Karpas-422 (cell line): ENCODE results near the gene CREB5. TPM values are rescaled to one million over a fixed set of nuclear protein-coding genes. Genes with fewer than 3 reads are reported as not detected.

Source experiments
- DNase-seq: peaks from one replicate; pipeline ENCODE4 v3.0.0-alpha.2; 2015
- H2AFZ ChIP-seq: fragments of 200-600 bp; sonication (generic); 2 replicates; pipeline ENCODE4 v1.6.1; 2014; ENCODE audit warnings: antibody characterized with exemption, low read length, mixed read lengths
- H3K27ac ChIP-seq: fragments of 200-600 bp; sonication (generic); 2 replicates; pipeline ENCODE4 v1.5.1; 2014; ENCODE audit warnings: mild to moderate bottlenecking, low read length, moderate library complexity
- H3K27me3 ChIP-seq: fragments of 200-600 bp; sonication (generic); 2 replicates; pipeline ENCODE4 v1.6.1; 2014; ENCODE audit warnings: low read length, mixed read lengths
- H3K36me3 ChIP-seq: fragments of 200-600 bp; sonication (generic); 2 replicates; pipeline ENCODE4 v1.6.1; 2014; ENCODE audit warnings: low read length, mixed read lengths; ENCODE audit not compliant: insufficient read depth
- H3K4me1 ChIP-seq: fragments of 200-600 bp; sonication (generic); 2 replicates; pipeline ENCODE4 v1.6.1; 2014; ENCODE audit warnings: mild to moderate bottlenecking, low read length, mixed read lengths
- H3K4me2 ChIP-seq: fragments of 200-600 bp; sonication (generic); 2 replicates; pipeline ENCODE4 v1.6.1; 2014; ENCODE audit warnings: low read length, low read depth, mild to moderate bottlenecking; ENCODE audit not compliant: poor library complexity, severe bottlenecking
- H3K4me3 ChIP-seq: fragments of 200-600 bp; sonication (generic); 2 replicates; pipeline ENCODE4 v1.5.1; 2014; ENCODE audit warnings: mild to moderate bottlenecking, antibody characterized with exemption, low read length, mixed read lengths
- H3K79me2 ChIP-seq: fragments of 200-600 bp; sonication (generic); 2 replicates; pipeline ENCODE4 v1.6.1; 2014; ENCODE audit warnings: mild to moderate bottlenecking, low read length, mixed read lengths
- H3K9ac ChIP-seq: fragments of 200-600 bp; sonication (generic); 2 replicates; pipeline ENCODE4 v1.6.0; 2014; ENCODE audit warnings: low read length
- H3K9me2 ChIP-seq: fragments of 200-600 bp; sonication (generic), shearing (Covaris generic); replicated peaks from 2 replicates; pipeline ENCODE4 v1.6.0; 2014; ENCODE audit warnings: mild to moderate bottlenecking, low read length, moderate library complexity; ENCODE audit not compliant: insufficient read depth
- H3K9me3 ChIP-seq: fragments of 300-700, 200-600 bp; sonication (generic); 2 replicates; pipeline ENCODE4 v1.6.1; 2014; ENCODE audit warnings: low read length, mixed read lengths
- H4K20me1 ChIP-seq: fragments of 200-600 bp; sonication (generic); 2 replicates; pipeline ENCODE4 v1.6.1; 2014; ENCODE audit warnings: mild to moderate bottlenecking, antibody characterized with exemption, low read length, low read depth; ENCODE audit not compliant: insufficient read depth
- total RNA-seq: library from RNA; depleted of rRNA; stranded (reverse); fragments of >200 nt; shearing (Covaris generic); gene quantifications from 2 replicates; pipeline ENCODE4 v1.2.3, GENCODE V29; 2014; ENCODE audit warnings: low replicate concordance

Gene CREB5
- total RNA-seq, 1 experiment from 2014 or later = 52.1 TPM

DNA sequence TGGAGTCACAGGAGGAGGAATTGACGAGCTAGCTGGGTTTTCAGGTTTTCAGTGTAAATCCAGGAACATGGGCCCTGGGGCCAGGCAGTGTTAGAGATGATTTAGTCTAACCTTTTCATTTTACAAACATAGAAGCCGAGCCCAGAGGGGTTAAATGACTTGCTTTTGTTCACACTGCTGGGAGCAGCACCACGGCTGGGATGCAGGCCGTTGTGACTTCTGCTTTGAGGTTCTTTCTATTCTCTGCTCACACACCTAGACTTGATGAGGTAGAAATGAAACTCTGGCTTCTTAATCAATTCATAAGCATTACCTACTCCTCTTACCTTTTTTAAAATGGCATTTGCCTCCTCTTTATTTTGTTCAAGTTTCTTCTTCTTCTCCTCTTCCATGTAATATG is 36.4 kb downstream of the CREB5 start:
- DNase-seq = no peak
- Histone ChIP-seq H3K27me3 (no peaks in the 10 kb centered on the region), H3K9ac (no peak overlapping the region), H3K9me3 (no peaks in the 10 kb centered on the region), H3K4me3 (no peak overlapping the region), H4K20me1 (no peaks in the 10 kb centered on the region), H3K27ac (no peak overlapping the region), H3K9me2 (no peaks in the 10 kb centered on the region), H3K36me3 (no peaks in the 10 kb centered on the region), H3K79me2 (no peaks in the 10 kb centered on the region), H3K4me1 (no peaks in the 10 kb centered on the region), H2AFZ (no peak overlapping the region), H3K4me2 (no peak overlapping the region)

DNA sequence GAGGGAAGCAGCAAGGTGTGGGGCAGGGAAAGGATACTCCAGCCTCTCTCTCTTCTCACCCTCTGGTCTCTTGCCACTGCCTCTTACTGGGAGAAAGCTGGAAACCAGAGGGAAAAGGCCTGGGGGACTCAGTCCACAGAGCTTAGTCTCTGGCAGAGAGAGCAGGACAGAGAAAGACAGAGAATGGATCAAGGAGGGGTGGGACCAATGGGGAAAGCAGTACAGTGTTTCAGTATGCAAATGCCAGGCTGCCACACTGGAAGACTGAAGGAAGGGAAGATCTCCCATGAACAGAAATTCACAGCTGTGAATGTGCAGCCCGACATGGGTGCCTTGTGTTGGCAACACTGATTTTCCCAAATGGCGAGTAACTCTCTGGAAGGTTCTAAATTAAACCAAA is 40.4 kb downstream of the CREB5 start:
- Histone ChIP-seq H3K9ac (no peak overlapping the region), H3K4me3 (no peak overlapping the region), H3K79me2 (no peaks in the 10 kb centered on the region), H3K4me1 (no peaks in the 10 kb centered on the region), H4K20me1 (no peaks in the 10 kb centered on the region), H3K9me2 (no peaks in the 10 kb centered on the region), H2AFZ (no peak overlapping the region), H3K27me3 (no peaks in the 10 kb centered on the region), H3K27ac (no peak overlapping the region), H3K36me3 (no peaks in the 10 kb centered on the region), H3K4me2 (no peak overlapping the region), H3K9me3 (no peaks in the 10 kb centered on the region)
- no peak for DNase-seq

DNA sequence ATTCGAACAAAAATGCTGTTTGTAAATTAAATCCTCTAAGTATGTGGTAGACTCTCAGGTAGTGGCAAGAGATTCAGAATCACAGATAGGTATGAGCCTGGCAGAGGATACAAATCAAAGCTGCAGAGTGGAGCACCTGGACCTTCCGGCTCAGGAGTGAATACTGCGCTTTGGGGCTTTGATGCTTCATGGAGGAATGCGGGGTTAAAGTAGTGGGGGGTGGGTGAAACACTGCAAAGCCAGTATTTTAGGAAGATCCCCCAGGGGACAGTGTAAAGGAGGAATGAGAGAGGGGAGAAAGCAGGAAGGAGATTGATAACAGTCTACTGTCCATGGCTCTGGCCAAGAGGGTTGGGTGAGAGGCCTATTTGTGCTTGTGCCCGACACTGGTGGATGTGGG is 43.2 kb downstream of the CREB5 start:
- H3K9me3 ChIP-seq = no peaks in the 10 kb centered on the region
- no peaks in the 10 kb centered on the region for H3K36me3 ChIP-seq
- H3K4me3 ChIP-seq = no peak overlapping the region
- H2AFZ ChIP-seq = no peak overlapping the region
- H3K9me2 ChIP-seq = no peaks in the 10 kb centered on the region
- no peaks in the 10 kb centered on the region for H3K79me2 ChIP-seq
- no peaks in the 10 kb centered on the region for H3K4me1 ChIP-seq
- no peak overlapping the region for H3K27ac ChIP-seq
- H3K9ac ChIP-seq = no peak overlapping the region
- no peak for DNase-seq
- no peak overlapping the region for H3K4me2 ChIP-seq
- H3K27me3 ChIP-seq = no peaks in the 10 kb centered on the region
- no peaks in the 10 kb centered on the region for H4K20me1 ChIP-seq

DNA sequence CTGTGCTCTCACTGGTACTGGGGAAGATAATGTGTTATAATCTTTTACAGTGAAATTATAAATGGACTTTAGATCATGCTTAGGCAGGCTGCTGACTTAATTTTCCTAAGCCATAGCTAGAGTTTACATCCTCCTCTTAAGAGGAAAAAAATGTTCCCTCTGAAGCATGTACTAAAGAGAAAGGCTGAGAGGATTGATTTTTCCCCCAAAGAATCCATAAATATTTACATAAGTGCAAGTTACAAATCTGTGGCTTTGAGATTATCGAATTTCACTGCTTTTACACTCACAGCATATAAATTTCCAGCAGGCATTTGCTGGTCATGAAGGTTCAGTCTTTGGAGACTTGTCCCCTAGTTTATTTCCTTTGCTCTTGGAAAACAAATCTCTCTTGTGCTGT is 43.7 kb downstream of the CREB5 start:
- no peaks in the 10 kb centered on the region for H3K4me1 ChIP-seq
- H3K9me3 ChIP-seq = no peaks in the 10 kb centered on the region
- no peaks in the 10 kb centered on the region for H3K27me3 ChIP-seq
- H4K20me1 ChIP-seq = no peaks in the 10 kb centered on the region
- no peak overlapping the region for H3K9ac ChIP-seq
- no peaks in the 10 kb centered on the region for H3K36me3 ChIP-seq
- H3K4me2 ChIP-seq = no peak overlapping the region
- no peak for DNase-seq
- H3K4me3 ChIP-seq = no peak overlapping the region
- no peaks in the 10 kb centered on the region for H3K79me2 ChIP-seq
- no peak overlapping the region for H3K27ac ChIP-seq
- H2AFZ ChIP-seq = no peak overlapping the region
- no peaks in the 10 kb centered on the region for H3K9me2 ChIP-seq

DNA sequence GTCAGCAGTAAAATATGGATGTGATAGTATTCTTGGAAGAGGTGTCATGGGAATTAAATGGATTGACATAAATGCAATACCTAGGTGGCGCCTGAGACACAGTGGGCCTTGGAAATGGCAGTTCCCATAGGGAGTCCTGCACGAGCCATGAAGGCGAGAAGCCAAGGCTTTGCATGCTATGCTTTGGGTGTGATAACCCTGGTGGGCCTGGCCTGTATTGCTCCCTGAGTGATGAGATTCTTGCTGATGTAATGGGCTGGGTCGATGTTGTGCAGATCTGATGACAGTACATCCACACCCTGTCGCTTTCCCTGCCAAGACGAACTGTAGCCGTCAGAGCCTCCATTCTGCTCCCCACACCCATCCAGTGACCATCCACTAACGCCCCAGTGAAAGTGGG is 46.4 kb downstream of the CREB5 start:
- no peak overlapping the region for H3K4me2 ChIP-seq
- H3K9me2 ChIP-seq = no peaks in the 10 kb centered on the region
- H3K4me1 ChIP-seq = no peaks in the 10 kb centered on the region
- no peaks in the 10 kb centered on the region for H4K20me1 ChIP-seq
- H3K79me2 ChIP-seq = no peaks in the 10 kb centered on the region
- H3K9ac ChIP-seq = no peak overlapping the region
- no peaks in the 10 kb centered on the region for H3K36me3 ChIP-seq
- no peak overlapping the region for H3K27ac ChIP-seq
- H3K27me3 ChIP-seq = no peaks in the 10 kb centered on the region
- no peak for DNase-seq
- H3K9me3 ChIP-seq = no peaks in the 10 kb centered on the region
- H3K4me3 ChIP-seq = no peak overlapping the region
- H2AFZ ChIP-seq = no peak overlapping the region

DNA sequence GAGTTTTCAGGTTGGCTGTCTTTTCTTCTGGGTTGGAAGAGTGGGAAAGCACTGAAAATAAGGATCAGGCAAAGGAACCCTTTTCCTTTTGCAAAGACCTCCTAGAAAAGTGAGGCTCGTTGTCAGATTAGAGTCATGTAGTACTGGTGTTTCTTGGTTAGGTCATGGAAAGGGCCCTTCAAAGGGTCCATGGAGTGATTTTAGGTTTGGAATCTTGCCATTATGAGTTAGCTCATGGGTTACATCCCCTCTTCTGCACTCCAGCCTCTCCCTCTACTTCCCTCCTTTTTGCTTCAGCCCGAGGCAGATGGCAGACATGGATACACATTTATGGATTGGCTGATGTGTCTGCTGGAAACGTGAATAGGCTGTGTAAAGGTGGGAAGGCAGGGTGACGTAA is 47.0 kb downstream of the CREB5 start:
- no peak overlapping the region for H3K4me3 ChIP-seq
- no peak for DNase-seq
- H4K20me1 ChIP-seq = no peaks in the 10 kb centered on the region
- H3K27ac ChIP-seq = no peak overlapping the region
- H3K9me2 ChIP-seq = no peaks in the 10 kb centered on the region
- no peaks in the 10 kb centered on the region for H3K9me3 ChIP-seq
- no peaks in the 10 kb centered on the region for H3K27me3 ChIP-seq
- no peak overlapping the region for H3K4me2 ChIP-seq
- no peak overlapping the region for H3K9ac ChIP-seq
- no peaks in the 10 kb centered on the region for H3K79me2 ChIP-seq
- H3K4me1 ChIP-seq = no peaks in the 10 kb centered on the region
- no peaks in the 10 kb centered on the region for H3K36me3 ChIP-seq
- no peak overlapping the region for H2AFZ ChIP-seq

DNA sequence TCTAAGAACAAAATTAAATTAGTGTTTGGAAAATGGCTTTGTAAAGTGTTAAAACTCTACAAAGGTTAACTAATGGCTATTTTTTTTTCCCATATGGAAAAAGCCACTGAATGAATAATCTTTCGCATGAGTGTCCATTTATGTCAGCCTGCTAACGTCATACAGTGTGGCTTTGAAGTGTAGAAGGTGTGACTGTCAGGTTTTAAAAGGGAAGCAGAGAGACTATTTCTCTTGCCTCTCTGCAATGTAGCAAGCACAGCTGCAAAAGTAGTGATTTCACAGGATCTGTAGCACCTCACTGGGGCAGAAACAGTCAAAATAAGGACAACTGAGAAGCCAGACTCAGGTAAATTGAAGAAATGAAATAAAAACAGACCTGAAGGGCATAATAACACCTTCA is 53.4 kb downstream of the CREB5 start:
- Histone ChIP-seq H3K4me1 (no peaks in the 10 kb centered on the region), H2AFZ (no peak overlapping the region), H4K20me1 (no peaks in the 10 kb centered on the region), H3K4me3 (no peak overlapping the region), H3K9ac (no peak overlapping the region), H3K9me2 (no peaks in the 10 kb centered on the region), H3K9me3 (no peaks in the 10 kb centered on the region), H3K27me3 (no peaks in the 10 kb centered on the region), H3K36me3 (no peaks in the 10 kb centered on the region), H3K27ac (no peak overlapping the region), H3K79me2 (no peaks in the 10 kb centered on the region), H3K4me2 (no peak overlapping the region)
- no peak for DNase-seq

DNA sequence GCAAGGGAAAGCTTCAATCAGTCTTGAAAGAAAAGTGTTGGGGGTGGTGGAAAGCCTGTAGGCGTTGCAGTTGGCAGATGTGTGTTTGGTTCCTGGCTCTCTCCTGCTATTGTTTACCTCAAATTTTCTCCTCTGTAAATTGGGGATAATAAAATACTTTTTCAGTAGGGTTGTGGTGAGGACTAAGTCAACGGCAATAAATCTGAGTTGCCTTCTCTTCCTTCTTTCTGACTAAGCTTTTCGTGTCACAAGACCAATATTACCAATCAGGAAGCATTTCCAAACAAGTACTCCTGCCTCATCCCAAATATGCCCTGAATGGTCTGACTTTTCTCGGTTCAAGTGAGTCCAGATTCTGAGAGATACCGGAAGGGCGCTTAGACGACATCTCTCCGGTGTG is 54.0 kb downstream of the CREB5 start:
- Histone ChIP-seq H3K4me2 (no peak overlapping the region), H3K79me2 (no peaks in the 10 kb centered on the region), H3K9me3 (no peaks in the 10 kb centered on the region), H3K4me1 (no peaks in the 10 kb centered on the region), H3K9ac (no peak overlapping the region), H3K4me3 (no peak overlapping the region), H3K36me3 (no peaks in the 10 kb centered on the region), H3K27ac (no peak overlapping the region), H2AFZ (no peak overlapping the region), H4K20me1 (no peaks in the 10 kb centered on the region), H3K9me2 (no peaks in the 10 kb centered on the region), H3K27me3 (no peaks in the 10 kb centered on the region)
- no peak for DNase-seq

DNA sequence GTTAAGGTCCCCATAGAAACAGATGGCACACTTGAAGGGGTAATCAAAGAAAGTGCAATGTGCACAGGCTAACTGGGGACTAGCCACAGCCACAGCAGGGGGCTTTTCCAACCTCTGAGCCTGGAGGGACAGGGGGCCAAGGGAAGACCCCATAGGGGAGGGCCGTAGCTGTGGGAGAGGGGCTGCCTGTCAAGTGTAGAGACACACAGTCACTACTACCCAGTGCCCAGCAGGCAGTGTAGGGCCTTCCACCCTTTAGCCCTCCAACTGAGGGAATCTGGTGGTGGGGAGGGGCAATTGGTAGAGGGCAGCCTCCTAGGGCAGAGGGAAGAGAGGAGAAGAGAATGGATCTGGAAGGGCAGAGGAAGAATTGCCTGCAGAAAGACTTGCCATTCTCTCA is 54.6 kb downstream of the CREB5 start:
- Histone ChIP-seq H3K4me1 (no peaks in the 10 kb centered on the region), H3K4me3 (no peak overlapping the region), H3K36me3 (no peaks in the 10 kb centered on the region), H3K9ac (no peak overlapping the region), H3K27ac (no peak overlapping the region), H3K9me2 (no peaks in the 10 kb centered on the region), H3K9me3 (no peaks in the 10 kb centered on the region), H3K4me2 (no peak overlapping the region), H3K27me3 (no peaks in the 10 kb centered on the region), H2AFZ (no peak overlapping the region), H3K79me2 (no peaks in the 10 kb centered on the region), H4K20me1 (no peaks in the 10 kb centered on the region)
- no peak for DNase-seq
